Keratinocyte (primary cell): ENCODE data around the gene FAM184B.

Experiments used
- EZH2 ChIP-seq: IDR thresholded peaks from one replicate; pipeline ENCODE4 v1.6.1; 2012; ENCODE audit warnings: inconsistent platforms, mild to moderate bottlenecking, low read length, moderate library complexity
- TF ChIP-seq, protein P1 (sequence below), 3 experiments: IDR thresholded peaks in 1 of 3; conservative IDR thresholded peaks in 1 of 3; optimal IDR thresholded peaks in 1 of 3; 2 replicates in 2 of 3; 3 replicates in 1 of 3; pipeline versions ENCODE3 to v1.5.1; 2011; ENCODE audit warnings: low read length in 3 of 3, mild to moderate bottlenecking in 3 of 3, moderate library complexity in 2 of 3, control low read depth in 1 of 3, inconsistent platforms in 1 of 3; ENCODE audit not compliant: insufficient read depth in 2 of 3; ENCODE audit errors: extremely low read depth in 1 of 3

DNA sequence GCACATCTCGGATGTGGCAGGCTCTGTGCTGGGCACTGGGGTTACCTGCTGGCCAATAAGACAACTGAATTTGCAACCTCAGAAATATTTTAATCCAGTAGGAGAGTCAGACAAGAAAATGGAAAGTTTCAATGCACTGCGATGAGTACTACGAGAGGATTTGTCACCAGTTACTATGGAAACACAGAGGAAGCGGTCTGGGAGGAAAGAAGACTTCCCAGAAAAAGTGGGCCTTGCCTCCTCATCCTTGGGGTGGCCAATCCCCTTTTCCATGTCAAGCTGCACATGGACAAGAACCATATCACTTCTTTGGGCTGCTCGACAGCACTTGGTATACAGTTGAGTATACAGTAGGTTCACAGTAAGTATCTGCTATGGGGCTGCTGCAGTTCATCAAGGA lies 67.6 kb downstream of the FAM184B start:
- TF ChIP-seq, protein P1, sequence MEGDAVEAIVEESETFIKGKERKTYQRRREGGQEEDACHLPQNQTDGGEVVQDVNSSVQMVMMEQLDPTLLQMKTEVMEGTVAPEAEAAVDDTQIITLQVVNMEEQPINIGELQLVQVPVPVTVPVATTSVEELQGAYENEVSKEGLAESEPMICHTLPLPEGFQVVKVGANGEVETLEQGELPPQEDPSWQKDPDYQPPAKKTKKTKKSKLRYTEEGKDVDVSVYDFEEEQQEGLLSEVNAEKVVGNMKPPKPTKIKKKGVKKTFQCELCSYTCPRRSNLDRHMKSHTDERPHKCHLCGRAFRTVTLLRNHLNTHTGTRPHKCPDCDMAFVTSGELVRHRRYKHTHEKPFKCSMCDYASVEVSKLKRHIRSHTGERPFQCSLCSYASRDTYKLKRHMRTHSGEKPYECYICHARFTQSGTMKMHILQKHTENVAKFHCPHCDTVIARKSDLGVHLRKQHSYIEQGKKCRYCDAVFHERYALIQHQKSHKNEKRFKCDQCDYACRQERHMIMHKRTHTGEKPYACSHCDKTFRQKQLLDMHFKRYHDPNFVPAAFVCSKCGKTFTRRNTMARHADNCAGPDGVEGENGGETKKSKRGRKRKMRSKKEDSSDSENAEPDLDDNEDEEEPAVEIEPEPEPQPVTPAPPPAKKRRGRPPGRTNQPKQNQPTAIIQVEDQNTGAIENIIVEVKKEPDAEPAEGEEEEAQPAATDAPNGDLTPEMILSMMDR (optimal IDR thresholded peaks at IDR 0.05 in 1 of 3, IDR thresholded peaks at IDR 0.05 in 1 of 3, conservative IDR thresholded peaks at IDR 0.05 in 1 of 3; ENCODE audit: extremely low read depth in 1 of 3, insufficient read depth in 2 of 3, low read length in 3 of 3): no peak
- no peak for TF ChIP-seq EZH2
